RPMI8226 (cell line): ENCODE measurements around the gene OR4C13.
"Not testable (repeated sequence)": the region's sequence is repeated elsewhere in the genome, so short reads cannot be mapped to it uniquely, and the experiment has no call there.

ENCODE experiments used
- DNase-seq: peaks from one replicate; pipeline ENCODE4 v3.0.0-alpha.2; 2015

Gene OR4C13

DNA sequence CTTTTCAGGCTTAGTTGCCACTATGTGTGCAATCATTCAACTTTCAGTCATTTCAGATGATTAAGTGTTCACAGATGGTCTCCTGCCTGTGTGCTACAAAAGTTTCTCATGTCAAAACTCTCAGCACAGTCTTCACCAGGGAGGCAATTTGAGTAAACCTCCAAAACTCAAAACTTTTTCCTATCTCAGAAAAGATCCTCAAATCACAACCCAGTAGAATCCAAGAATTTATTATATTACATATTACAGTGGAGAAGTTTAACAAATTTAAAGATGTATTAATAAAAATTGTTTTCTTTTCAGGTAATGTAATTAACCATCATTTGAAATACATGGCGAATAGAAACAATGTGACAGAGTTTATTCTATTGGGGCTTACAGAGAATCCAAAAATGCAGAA is at the start of gene OR4C13:
OR4C13 (plus strand) TSS at position 301 of the 400 bp plus-strand sequence; CDS start at position 333, 32 bp downstream.
- no peak for DNase-seq

DNA sequence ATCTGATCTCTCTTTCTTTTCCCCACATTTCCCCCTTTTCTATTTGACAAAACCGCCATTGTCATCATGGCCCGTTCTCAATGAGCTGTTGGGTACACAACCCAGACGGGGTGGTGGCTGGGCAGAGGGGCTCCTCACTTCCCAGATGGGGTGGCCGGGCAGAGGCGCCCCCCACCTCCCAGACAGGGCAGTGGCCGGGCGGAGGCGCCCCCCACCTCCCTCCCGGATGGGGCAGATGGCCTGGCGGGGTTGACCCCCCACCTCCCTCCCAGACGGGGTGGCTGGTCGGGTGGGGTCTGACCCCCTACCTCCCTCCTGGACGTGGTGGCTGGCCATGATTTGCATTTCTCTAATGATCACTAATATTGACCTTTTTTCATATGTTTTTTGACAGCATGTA is 40.7 kb upstream of the OR4C13 start:
- not testable (repeated sequence) for DNase-seq

DNA sequence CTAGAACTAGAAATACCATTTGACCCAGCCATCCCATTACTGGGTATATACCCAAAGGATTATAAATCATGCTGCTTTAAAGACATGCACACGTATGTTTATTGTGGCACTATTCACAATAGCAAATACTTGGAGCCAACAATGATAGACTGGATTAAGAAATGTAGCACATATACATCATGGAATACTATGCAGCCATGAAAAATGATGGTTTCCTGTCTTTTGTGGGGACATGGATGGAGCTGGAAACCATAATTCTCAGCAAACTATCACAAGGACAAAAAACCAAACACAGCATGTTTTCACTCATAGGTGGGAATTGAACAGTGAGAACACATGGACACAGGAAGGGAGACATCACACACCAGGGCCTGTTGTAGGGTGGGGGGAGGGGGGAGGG is 3.5 kb upstream of the OR4C13 start:
- not testable (repeated sequence) for DNase-seq

DNA sequence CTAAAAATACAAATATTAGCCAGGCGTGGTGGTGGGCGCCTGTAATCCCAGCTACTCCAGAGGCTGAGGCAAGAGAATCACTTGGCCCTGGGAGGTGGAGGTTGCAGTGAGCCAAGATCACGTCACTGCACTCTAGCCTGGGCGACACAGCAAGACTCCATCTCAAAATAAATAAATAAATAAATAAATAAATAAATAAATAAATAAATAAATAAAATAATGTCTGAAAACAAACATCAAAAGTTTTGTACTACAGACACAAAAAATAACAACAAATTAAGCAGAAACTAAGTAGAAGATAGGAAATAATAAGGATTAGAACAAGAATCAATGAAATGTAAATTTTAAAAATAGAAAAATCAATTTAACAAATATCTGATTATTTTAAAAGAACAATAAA is 21.2 kb downstream of the OR4C13 start:
- DNase-seq = not testable (repeated sequence)

DNA sequence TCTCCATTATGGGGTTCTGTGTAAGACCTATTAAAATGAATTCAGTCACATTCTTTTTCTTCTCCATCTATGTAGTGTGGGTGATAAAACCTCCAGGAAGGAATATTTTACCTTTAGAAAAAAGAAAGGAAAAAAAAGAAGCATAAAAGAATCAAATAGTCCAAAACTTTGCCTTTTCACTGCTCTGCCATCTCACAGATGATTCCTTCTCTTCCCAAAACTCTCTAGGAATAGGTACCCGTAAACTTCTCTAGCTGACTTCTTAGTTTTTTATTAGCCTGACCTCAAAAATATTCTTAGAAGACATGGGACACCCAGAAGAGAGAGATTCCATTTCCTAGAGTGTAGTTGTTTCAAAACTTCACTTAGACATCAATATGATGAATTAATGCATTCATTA is 30.2 kb downstream of the OR4C13 start, which contains the start of gene OR4C12:
OR4C12 (minus strand) TSS at position 101 of the 400 bp plus-strand sequence; CDS start at position 67, 34 bp downstream.
- DNase-seq = not testable (repeated sequence)

DNA sequence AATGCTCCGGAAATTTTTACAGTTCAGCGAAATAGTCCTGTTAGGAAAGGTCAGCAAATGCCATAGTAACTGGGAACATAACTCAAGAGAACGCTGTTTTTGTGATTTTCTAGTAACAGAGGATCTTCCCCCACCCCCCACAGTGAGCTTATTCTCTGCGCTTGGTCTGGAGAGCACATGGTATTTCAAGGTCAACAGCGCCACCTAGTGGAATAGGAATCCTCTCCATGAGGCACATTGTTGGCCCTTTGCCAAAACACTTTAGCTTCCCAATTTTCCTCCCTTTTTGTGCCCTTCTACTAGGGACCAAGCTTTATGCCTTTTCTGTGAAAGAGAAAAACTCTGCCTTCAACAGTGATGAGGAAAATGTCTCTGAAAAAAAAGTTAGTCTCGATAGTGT is 43.4 kb downstream of the OR4C13 start:
- peak; percentile 76 for DNase-seq
